ENCODE results near the gene IQSEC3.

The IQSEC3 gene

DNA sequence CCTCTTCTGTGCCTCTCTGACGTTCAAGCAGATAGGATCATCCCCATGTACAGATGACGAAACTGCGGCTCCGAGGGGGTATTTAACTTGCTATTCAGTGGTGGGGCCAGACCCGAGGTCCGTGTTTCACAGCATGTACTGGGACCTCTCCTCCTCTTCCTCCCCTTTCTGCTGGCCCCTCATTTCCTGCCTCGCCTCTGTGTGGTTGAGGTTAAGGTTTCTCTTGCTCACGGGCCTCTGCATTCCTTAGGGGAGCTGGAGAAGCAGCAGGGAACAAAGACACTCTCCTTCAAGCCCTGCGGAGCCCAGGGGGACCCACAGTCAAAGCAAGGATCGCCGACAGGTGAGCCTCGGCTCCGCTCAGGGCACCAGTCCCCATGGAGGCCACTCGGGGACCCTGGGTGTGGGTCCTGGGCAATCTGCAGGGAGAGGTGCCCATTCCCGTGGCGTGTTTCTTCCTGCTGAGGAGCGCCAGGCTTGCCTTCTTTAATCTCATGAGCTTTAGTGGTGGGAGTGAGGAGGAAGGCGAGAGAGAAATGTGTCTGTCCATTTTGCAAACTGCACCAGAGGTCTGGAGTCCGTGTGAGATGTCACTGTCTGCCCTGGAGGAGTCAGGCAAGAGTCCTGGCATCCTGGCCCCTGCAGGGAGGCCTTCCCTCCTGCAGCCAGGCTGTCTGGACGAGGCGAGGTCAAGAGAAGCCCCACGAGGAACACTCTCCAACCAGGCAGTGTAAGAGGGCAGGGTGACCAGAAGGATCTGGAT lies 102.4 kb downstream of the IQSEC3 start:
- FAIRE-seq: no peak

- FAIRE-seq: no peak
Measured at GRCh38 chr12:169528-170370, 103.2 kb downstream of the IQSEC3 start.

DNA sequence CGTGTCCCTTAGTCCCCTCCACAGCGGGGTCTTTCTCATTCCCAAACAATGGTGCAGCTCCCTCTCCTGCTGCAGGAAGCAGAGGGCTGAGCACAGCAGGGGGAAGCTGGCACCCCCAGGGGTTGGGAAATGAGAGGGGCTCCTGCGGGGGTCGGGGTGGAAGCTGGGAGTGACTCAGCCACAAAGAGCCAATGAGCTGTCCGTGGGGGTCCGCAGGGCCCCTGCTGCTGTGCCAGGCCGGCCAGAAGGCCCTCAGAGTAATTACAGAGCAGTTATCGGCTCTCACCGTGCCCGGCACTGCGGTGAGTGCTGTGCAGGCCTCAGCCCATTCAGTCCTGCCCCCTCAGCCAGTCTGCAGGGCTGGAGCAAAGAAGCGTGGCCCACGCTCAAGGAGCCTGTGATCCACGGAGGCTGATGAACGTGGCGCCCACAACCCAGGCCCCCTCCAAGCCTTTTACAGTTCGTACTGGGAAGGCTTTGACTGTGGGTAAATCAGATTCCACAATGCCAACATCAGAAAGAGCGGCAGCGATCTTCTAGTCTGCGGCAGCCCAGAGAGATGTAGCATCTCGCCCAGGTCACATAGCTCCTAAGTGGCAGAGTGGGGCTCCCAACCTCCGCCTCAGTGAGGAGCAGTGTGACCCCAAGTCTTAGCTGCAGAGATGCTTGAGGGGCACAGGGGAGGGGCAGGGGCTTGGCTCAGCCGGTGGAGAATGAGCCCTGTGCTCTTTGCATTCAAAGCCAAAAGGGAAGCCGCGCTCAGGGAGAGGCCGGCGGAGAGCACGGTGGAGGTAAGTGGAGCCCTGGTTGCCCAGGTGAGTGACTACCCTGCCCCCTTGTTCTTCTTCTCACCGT lies 104.0 kb downstream of the IQSEC3 start:
- FAIRE-seq: no peak

DNA sequence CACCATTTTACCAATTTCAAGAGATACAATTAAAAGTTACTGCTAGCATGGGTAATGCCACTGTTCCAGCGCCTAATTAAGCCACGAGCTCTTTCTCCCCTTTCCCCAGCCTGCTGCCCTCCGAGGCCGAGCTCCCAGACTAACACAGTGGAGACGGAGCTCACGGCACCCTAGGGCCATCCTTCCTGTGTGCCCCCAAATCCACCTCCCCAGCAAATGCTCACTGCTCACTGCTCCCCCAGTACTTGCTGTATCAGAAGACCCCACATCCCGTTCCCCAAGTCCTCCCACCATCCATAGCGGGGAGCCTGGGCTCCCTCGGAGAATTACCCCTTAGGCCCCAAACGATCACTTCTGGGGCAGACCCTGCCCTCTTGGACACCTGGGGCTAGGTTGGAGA lies 104.7 kb downstream of the IQSEC3 start:
- no peak for FAIRE-seq

DNA sequence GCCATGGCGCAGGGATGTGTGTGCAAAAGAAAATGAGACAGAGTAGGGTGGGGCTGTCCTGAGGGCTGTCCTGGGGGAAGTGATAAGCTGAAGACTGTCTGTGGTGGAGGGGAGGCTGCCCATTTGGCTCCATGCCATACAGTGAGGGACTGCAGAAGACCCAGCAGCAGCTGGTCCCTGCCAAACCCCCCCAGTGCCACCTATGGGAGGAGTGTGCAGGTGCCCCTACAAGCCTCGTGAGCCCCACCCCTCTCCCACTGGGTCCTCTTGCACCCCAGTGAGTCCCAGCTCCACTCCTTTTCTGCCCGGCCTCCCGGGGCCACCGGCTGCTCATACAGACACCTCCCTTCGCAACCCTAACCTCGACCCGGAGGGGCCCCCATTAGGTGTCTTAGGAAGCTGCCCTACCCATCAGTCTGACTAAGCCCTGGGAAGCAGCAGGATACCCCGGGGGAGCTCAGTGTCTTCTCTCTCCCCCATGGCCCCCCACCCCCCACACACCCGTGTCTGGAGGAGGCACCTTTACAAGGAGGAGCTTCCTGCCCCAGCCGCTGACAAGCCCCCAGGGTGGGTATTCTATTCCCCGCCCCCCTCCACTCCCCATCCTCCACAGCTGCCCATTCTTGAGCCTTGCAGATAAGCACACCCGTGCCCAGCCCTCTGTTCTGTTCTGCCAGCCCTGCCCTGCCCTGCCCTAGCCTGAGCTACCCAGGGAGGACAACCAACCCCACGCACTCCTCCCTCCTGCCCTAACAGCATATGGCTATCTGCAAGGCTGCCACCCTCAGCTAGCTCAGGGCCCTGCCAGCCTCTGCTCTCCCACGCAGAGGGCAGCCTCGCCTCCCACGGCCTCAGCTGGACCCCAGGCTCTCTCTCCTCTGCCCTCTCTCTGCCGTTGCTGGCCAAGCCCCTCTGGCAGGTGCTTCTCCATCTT lies 105.4 kb downstream of the IQSEC3 start:
- FAIRE-seq: no peak

DNA sequence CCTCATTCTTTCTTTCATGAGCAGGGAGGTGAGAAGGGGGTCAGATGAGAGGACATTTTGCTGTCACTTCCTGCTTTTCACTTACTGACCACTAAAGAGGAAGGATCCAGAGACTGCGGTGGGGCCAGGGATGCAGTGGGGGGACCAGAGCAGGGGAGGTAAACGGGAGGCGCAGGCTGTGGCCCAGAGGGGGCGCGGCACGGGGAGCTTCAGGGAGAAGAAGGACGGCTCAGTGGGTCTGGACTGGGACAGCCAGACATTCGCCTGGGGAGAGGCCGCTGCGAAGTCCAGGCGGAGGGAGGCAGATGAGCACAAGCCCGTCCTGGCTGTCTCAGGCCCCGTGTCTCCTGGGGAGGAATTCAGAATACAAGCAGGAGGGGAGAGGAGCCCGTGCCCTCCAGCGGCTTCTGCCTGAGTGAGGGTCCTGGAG lies 106.2 kb downstream of the IQSEC3 start:
- FAIRE-seq: no peak

GRCh38 chr12:174124-174523 lies 107.6 kb downstream of the IQSEC3 start:
- no peak for FAIRE-seq

DNA sequence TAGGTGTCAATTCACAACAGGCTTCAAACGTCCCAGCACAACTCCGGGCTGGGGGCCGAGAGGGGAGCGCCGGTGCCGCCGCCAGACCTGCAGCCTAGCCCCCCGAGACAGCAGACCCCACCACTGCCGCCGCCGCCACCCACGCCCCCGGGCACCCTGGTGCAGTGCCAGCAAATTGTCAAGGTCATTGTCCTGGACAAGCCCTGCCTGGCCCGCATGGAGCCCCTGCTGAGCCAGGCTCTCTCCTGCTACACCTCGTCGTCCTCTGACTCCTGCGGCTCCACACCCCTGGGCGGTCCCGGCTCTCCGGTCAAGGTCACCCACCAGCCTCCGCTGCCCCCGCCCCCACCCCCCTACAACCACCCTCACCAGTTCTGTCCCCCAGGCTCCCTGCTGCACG lies 108.0 kb downstream of the IQSEC3 start:
- no peak for FAIRE-seq

- FAIRE-seq: no peak
Measured at GRCh38 chr12:175250-175649, 108.7 kb downstream of the IQSEC3 start.

GRCh38 chr12:175759-176158 lies 109.2 kb downstream of the IQSEC3 start:
- FAIRE-seq: no peak

- peak; percentile 51 for FAIRE-seq
Measured at GRCh38 chr12:176321-177181, 110.0 kb downstream of the IQSEC3 start.

DNA sequence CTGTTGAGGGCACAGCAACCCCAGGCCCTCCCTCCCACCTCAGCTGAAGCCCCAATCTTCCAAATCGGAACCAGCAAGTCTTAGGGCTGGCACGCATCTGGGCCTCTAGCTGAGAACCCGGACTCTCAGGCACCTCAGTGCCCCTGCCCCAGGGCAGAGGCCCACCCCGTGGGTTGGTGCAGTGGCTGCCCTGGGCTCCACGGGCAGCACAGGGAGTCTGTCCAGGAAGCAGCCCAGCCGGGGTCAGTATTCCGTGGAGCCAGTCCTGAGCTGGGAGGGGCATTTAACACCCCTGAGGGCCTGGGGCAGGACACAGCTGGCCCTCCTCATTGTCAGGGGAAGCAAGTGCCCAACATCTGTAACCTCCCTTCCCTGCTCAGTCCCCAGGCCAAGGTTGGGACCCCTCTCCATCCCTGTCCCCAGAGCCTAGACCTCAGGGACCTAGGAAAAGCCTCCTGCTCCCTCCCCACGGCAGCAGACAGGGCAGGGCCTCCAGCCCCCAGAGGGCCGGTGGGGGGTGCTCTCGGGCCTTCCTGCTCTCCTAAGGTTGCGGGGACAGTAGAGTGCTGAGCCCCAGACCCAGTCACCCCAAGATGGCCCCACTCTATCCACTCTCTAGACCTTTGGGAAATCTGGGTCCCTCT lies 110.9 kb downstream of the IQSEC3 start:
- no peak for FAIRE-seq

GRCh38 chr12:177980-178828 lies 111.6 kb downstream of the IQSEC3 start:
- FAIRE-seq: no peak

DNA sequence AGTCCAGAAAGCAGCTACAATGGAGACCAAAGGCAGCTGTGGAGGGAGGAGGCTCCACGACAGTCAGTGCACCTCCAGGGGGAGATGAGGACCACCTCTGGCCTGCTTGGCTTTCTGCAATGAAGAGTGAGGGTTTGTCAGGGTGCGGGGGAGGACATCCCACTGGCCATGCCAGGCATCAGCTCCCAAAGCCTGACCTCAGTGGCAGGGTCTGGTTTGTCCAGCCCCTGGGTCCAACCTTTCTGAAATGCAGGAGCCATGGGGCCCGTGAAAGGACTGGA lies 112.2 kb downstream of the IQSEC3 start:
- FAIRE-seq: no peak

DNA sequence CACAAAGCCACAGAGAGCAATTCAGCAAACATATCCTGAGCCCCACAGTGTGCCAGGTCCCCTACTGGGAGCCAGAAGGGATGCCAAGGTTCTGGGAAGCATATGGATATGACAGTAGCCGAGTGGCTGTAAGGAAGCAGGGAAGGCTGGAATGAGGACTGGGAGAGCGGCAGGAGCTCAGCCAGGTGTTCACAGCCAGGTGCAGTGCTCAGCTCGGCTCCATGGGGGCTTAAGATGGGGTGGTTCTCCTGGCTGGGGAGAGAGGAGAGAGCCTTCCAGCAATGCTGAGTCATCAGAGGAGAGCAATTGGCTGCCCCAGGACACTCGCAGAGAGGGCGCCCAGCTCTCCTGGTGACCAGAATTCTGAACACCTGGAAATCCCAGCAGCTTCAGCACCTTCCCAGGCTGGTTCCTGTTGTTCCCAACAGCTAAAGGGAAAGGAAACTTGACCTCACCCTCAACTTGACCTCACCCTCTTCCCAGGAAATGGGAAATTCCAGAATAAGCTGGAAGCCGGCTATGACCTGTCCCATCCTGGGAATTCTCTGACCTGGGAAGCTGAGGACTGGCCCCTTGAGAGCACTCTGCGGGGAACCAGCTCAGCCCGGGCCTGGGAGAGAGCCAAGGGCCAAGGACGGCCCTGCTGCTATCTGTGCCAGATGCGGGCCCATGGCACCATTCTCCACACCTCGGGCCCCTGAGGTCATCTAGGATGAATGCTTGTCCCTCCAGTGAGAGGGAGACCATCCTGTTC lies 112.7 kb downstream of the IQSEC3 start:
- FAIRE-seq: no peak

GRCh38 chr12:179885-180284 lies 113.3 kb downstream of the IQSEC3 start:
- FAIRE-seq: no peak

- no peak for FAIRE-seq
Measured at GRCh38 chr12:180445-180844, 113.9 kb downstream of the IQSEC3 start.

DNA sequence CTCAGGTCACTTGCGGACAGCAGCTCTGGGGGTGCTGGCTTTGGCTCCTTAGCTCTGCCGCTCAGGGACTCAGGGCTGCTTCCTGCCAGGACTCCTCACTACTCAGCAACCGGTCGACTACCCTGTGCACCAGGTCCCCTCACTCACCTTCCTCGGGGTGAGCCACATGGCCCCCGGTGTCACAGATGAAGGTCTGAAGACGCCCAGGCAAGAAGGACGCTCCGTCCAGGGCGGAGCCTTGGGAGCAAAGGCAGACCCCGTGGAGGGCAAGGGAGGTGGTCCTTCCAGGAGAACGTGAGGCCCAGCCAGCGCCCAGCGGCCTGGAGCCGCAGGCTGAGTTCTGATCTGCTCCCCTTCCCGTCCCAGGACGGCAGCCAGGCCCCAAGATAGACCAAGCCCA lies 115.4 kb downstream of the IQSEC3 start:
- FAIRE-seq: no peak

- no peak for FAIRE-seq
Measured at GRCh38 chr12:182381-182892, 115.9 kb downstream of the IQSEC3 start.

Data from islet of Langerhans (tissue), 1 donor.